ENCODE data around the gene CHTOP. TPM values are rescaled to one million over a fixed set of nuclear protein-coding genes. Genes with fewer than 3 reads are reported as not detected.

The CHTOP gene
- total RNA-seq, 4 donors from 2014 or later = 99.1 to 124 (median 105) TPM

DNA sequence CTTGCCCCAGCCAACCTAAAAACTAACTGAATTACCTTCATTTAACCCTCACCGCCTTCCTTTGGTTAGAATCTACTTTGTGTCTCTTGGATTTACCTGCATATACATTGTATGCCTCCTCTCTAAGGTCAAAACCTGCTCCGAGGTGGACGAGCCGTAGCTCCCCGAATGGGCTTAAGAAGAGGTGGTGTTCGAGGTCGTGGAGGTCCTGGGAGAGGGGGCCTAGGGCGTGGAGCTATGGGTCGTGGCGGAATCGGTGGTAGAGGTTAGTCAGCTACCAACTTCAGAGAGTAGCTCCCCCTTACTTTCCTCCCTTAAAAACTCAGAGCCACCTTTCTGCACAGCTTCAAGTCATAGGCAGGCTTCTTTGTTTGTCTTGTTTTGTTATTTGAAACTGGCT, 9.2 kb downstream of the CHTOP start:
- H3K9me3 ChIP-seq = no peaks in the 10 kb centered on the region
- intact Hi-C loops (cut with DNase I) = no loop called here
- WGBS, 2 donors = 92 to 94% methylated on average over 11 of the region's 11 CpGs
- H3K4me3 ChIP-seq (replicated peaks in 1 of 3) = no peak overlapping the region
- TF ChIP-seq, protein P1, sequence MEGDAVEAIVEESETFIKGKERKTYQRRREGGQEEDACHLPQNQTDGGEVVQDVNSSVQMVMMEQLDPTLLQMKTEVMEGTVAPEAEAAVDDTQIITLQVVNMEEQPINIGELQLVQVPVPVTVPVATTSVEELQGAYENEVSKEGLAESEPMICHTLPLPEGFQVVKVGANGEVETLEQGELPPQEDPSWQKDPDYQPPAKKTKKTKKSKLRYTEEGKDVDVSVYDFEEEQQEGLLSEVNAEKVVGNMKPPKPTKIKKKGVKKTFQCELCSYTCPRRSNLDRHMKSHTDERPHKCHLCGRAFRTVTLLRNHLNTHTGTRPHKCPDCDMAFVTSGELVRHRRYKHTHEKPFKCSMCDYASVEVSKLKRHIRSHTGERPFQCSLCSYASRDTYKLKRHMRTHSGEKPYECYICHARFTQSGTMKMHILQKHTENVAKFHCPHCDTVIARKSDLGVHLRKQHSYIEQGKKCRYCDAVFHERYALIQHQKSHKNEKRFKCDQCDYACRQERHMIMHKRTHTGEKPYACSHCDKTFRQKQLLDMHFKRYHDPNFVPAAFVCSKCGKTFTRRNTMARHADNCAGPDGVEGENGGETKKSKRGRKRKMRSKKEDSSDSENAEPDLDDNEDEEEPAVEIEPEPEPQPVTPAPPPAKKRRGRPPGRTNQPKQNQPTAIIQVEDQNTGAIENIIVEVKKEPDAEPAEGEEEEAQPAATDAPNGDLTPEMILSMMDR (IDR thresholded peaks at IDR 0.05) = no peak
- no peak for TF ChIP-seq POLR2A (IDR thresholded peaks at IDR 0.05)
- H3K36me3 ChIP-seq = peaks cover 61 to 72% of the 10 kb centered on the region in 2 donors
- H3K27ac ChIP-seq = peak overlapping the region in 1 of 3 donors; percentile 16
- no peaks in the 10 kb centered on the region for H3K27me3 ChIP-seq
- H3K4me1 ChIP-seq = peaks cover 13 to 19% of the 10 kb centered on the region in 2 donors
- no peak for DNase-seq

DNA sequence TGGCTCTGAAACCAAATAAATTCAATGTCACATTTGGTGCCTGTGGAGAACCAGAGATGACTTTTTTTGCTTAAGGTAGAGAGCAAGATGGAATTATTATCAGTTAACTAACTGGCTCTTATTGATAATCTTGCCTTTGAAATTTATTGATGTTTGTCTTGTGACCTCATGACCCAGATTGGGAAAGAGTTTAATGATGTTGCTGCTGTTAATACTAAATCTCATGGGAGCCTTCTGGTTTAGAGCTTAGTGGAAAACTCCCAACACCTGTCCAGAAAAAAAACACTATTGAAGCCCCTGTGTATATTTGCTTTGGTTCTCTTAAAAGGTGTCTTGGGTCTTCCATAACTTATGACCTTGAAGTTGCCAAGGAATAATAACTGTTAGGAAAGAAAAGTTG, 9.9 kb downstream of the CHTOP start:
- Histone ChIP-seq H3K4me3 (replicated peaks in 1 of 3) (no peak overlapping the region), H3K9me3 (no peaks in the 10 kb centered on the region), H3K36me3 (peaks cover 54 to 65% of the 10 kb centered on the region in 2 donors), H3K27ac (peak overlapping the region in 1 of 3 donors; percentile 16), H3K4me1 (peaks cover 17 to 24% of the 10 kb centered on the region in 2 donors), H3K27me3 (no peaks in the 10 kb centered on the region)
- DNase-seq = no peak
- intact Hi-C loops (cut with DNase I) = no loop called here
- TF ChIP-seq, protein P1 (IDR thresholded peaks at IDR 0.05) = no peak
- no peak for TF ChIP-seq POLR2A (IDR thresholded peaks at IDR 0.05)

DNA sequence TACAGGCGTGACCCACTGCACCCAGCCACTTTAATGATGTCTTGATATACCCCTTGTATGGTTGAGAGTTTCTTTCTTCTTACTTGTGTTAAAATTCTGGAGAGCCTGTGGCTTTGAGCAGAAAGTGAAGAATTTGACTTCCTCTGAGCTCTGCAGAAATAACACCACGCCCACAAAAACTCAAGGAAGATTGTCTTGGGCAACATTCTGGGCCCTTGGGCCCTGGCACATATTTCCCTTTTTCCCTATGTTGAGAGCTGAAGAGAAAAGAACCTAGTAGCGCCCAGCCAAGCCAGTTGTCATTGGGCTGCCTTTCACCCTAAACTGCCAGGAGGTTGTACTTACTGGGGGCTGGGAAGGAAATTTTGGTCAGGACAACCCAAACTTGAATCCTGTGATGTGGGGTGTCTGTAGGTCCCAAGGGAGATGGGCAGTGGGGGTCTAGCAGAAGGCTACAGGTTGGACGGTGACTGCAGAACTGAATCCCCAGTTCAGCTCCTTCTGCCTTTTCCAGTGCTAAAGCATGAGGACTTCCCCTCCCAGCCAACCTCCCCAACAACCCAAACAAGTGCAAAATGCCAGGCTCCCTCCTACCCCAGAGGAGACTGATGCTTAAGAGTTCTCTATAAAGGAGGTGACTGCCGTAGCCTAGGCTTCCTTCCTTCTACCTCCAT, 12.9 kb downstream of the CHTOP start:
- H3K4me3 ChIP-seq (replicated peaks in 1 of 3) = no peak overlapping the region
- H3K27me3 ChIP-seq = no peaks in the 10 kb centered on the region
- intact Hi-C loops (cut with DNase I) = no loop called here
- H3K4me1 ChIP-seq = peaks cover 21 to 35% of the 10 kb centered on the region in 2 donors
- TF ChIP-seq, protein P1 (IDR thresholded peaks at IDR 0.05) = no peak
- TF ChIP-seq POLR2A (IDR thresholded peaks at IDR 0.05) = no peak
- peak in 1 of 2 donors; percentile 29 for DNase-seq
- H3K27ac ChIP-seq = peak overlapping the region in 2 of 3 donors; percentile 70 to 73
- H3K9me3 ChIP-seq = no peaks in the 10 kb centered on the region
- WGBS, 2 donors = 86 to 93% methylated on average over 5 of the region's 5 CpGs
- H3K36me3 ChIP-seq = peaks cover 33 to 37% of the 10 kb centered on the region in 2 donors

DNA sequence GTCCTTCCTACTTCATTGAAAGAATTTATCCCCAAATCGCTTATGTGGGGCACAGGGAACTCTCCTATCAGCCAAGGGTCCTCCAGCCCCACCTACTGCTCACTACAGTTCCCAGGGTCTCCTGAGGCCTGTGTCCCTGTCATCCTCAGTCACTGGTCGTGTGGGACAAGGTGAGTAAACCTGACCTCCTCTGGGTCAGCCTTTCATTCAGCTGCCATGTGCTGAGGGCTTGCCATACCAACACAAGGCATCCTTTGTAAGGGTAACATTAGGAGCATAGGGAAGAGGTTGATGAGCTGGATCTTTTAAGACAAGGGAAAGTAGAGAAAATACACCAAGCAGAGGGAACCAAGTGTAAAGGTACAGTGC, 13.5 kb downstream of the CHTOP start:
- no peaks in the 10 kb centered on the region for H3K9me3 ChIP-seq
- TF ChIP-seq, protein P1 (IDR thresholded peaks at IDR 0.05) = no peak
- no peak for TF ChIP-seq POLR2A (IDR thresholded peaks at IDR 0.05)
- 50 to 58% methylated on average over 2 of the region's 2 CpGs for WGBS, 2 donors
- DNase-seq = no peak
- no peaks in the 10 kb centered on the region for H3K27me3 ChIP-seq
- H3K4me3 ChIP-seq (replicated peaks in 1 of 3) = no peak overlapping the region
- peak overlapping the region in 2 of 3 donors; percentile 70 to 73 for H3K27ac ChIP-seq
- peaks cover 21 to 35% of the 10 kb centered on the region in 2 donors for H3K4me1 ChIP-seq
- intact Hi-C loops (cut with DNase I) = no loop called here
- peaks cover 28 to 32% of the 10 kb centered on the region in 2 donors for H3K36me3 ChIP-seq

DNA sequence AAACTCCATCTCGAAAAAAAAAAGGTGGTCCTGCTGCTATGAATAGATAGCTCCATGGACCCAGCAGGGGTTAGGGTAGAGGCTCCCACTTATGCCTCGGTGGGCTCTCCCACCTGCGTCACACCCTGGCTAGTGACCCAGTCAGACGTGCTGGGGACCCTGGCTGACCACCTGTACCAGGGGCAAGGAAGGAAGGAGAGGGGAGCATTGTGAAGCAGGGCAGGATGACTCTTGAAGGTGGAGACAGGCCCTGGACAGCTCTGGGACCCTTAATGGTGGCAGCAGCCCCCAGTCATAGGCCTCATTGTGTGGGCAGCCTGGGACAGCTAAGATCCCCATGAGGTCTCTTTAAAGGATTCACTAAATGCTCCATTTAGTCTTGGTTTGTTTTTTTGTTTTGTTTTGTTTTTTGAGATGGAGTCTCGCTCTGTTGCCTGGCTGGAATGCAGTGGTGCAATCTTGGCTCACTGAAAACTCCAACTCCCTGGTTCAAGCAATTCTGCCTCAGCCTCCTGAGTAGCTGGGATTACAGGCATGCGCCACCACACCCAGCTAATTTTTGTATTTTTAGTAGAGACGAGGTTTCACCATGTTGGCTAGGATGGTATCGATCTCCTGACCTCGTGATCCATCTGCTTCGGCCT, 14.3 kb downstream of the CHTOP start:
- no peaks in the 10 kb centered on the region for H3K27me3 ChIP-seq
- DNase-seq = peak; percentile 58 to 73
- peaks cover 20 to 24% of the 10 kb centered on the region in 2 donors for H3K36me3 ChIP-seq
- TF ChIP-seq, protein P1 (IDR thresholded peaks at IDR 0.05) = no peak
- no peak for TF ChIP-seq POLR2A (IDR thresholded peaks at IDR 0.05)
- H3K4me3 ChIP-seq (replicated peaks in 1 of 3) = no peak overlapping the region
- 67 to 70% methylated on average over 10 of the region's 10 CpGs for WGBS, 2 donors
- intact Hi-C loops (cut with DNase I) = no loop called here
- no peaks in the 10 kb centered on the region for H3K9me3 ChIP-seq
- peak overlapping the region; percentile 40 to 73 (median 70) for H3K27ac ChIP-seq
- peaks cover 21 to 43% of the 10 kb centered on the region in 2 donors for H3K4me1 ChIP-seq
